Measurements from ENCODE around the gene SFTPB.

Gene SFTPB

GRCh38 chr2:85684806-85685205 is 16.8 kb upstream of the SFTPB start:
- DNase-seq (ENCODE audit: low read depth): no peak
- no peak overlapping the region for H3K4me3 ChIP-seq (ENCODE audit: control insufficient read depth, low read depth, low read length)
- TF ChIP-seq CTCF (conservative IDR thresholded peaks at IDR 0.05; ENCODE audit: control insufficient read depth, insufficient read depth, low read depth, low read length): no peak

GRCh38 chr2:85684380-85684779 is 16.4 kb upstream of the SFTPB start:
- no peak for DNase-seq (ENCODE audit: low read depth)
- TF ChIP-seq CTCF (conservative IDR thresholded peaks at IDR 0.05; ENCODE audit: control insufficient read depth, insufficient read depth, low read depth, low read length): no peak
- no peak overlapping the region for H3K4me3 ChIP-seq (ENCODE audit: control insufficient read depth, low read depth, low read length)

- H3K4me3 ChIP-seq (ENCODE audit: control insufficient read depth, low read depth, low read length): no peak overlapping the region
- TF ChIP-seq CTCF (conservative IDR thresholded peaks at IDR 0.05; ENCODE audit: control insufficient read depth, insufficient read depth, low read depth, low read length): no peak
- no peak for DNase-seq (ENCODE audit: low read depth)
These were observed 14.4 kb upstream of the SFTPB start for GRCh38 chr2:85682378-85682777.

GRCh38 chr2:85681776-85682175 is 13.8 kb upstream of the SFTPB start:
- no peak overlapping the region for H3K4me3 ChIP-seq (ENCODE audit: control insufficient read depth, low read depth, low read length)
- DNase-seq (ENCODE audit: low read depth): no peak
- no peak for TF ChIP-seq CTCF (conservative IDR thresholded peaks at IDR 0.05; ENCODE audit: control insufficient read depth, insufficient read depth, low read depth, low read length)

- TF ChIP-seq CTCF (conservative IDR thresholded peaks at IDR 0.05; ENCODE audit: control insufficient read depth, insufficient read depth, low read depth, low read length): no peak
- peak; percentile 40 for DNase-seq (ENCODE audit: low read depth)
- no peak overlapping the region for H3K4me3 ChIP-seq (ENCODE audit: control insufficient read depth, low read depth, low read length)
These were observed 13.4 kb upstream of the SFTPB start for GRCh38 chr2:85681372-85681763.

GRCh38 chr2:85680707-85681371 is 12.8 kb upstream of the SFTPB start:
- H3K4me3 ChIP-seq (ENCODE audit: control insufficient read depth, low read depth, low read length): no peak overlapping the region
- DNase-seq (ENCODE audit: low read depth): peak; percentile 24

More at GRCh38 chr2:85680707-85681371, 12.8 kb upstream of the SFTPB start:
- no peak for TF ChIP-seq CTCF (conservative IDR thresholded peaks at IDR 0.05; ENCODE audit: control insufficient read depth, insufficient read depth, low read depth, low read length)
